Neuron (in vitro differentiated cells): ENCODE measurements around the gene RXYLT1.
"Not testable (repeated sequence)": the region's sequence is repeated elsewhere in the genome, so short reads cannot be mapped to it uniquely, and the experiment has no call there.

Experiments
- H2AFZ ChIP-seq: one replicate; pipeline ENCODE4 v1.6.1; 2013; ENCODE audit warnings: low read depth, mild to moderate bottlenecking, inconsistent platforms, low read length, moderate library complexity
- H3K27me3 ChIP-seq: one replicate; pipeline ENCODE4 v1.6.1; 2013; ENCODE audit warnings: low read length; ENCODE audit not compliant: insufficient read depth
- H3K36me3 ChIP-seq: one replicate; pipeline ENCODE4 v1.6.1; 2013; ENCODE audit warnings: low read length; ENCODE audit not compliant: insufficient read depth
- H3K4me1 ChIP-seq: one replicate; pipeline ENCODE4 v1.6.1; 2013; ENCODE audit warnings: low read length; ENCODE audit not compliant: insufficient read depth
- H3K4me3 ChIP-seq: 2 replicates; pipeline ENCODE4 v1.5.1; 2013; ENCODE audit warnings: mild to moderate bottlenecking, low read length, moderate library complexity
- H3K9me3 ChIP-seq: one replicate; pipeline ENCODE4 v1.6.1; 2013; ENCODE audit warnings: low read length

Gene RXYLT1

GRCh38 chr12:63841011-63841410, 61.3 kb downstream of the RXYLT1 start:
- Histone ChIP-seq H3K9me3 (no peaks in the 10 kb centered on the region), H3K36me3 (no peaks in the 10 kb centered on the region), H2AFZ (no peak overlapping the region), H3K4me3 (no peak overlapping the region), H3K27me3 (no peaks in the 10 kb centered on the region), H3K4me1 (peaks cover 15% of the 10 kb centered on the region)

GRCh38 chr12:63841571-63841970, 61.9 kb downstream of the RXYLT1 start:
- H2AFZ ChIP-seq: no peak overlapping the region
- H3K9me3 ChIP-seq: no peaks in the 10 kb centered on the region
- peaks cover 12% of the 10 kb centered on the region for H3K4me1 ChIP-seq
- H3K27me3 ChIP-seq: no peaks in the 10 kb centered on the region
- H3K36me3 ChIP-seq: no peaks in the 10 kb centered on the region
- no peak overlapping the region for H3K4me3 ChIP-seq

GRCh38 chr12:63842750-63843149, 63.0 kb downstream of the RXYLT1 start:
- not testable (repeated sequence) for H3K27me3 ChIP-seq, H3K36me3 ChIP-seq, H3K9me3 ChIP-seq, H2AFZ ChIP-seq
- Histone ChIP-seq H3K4me3 (peak overlapping the region; percentile 82), H3K4me1 (peaks cover 11% of the 10 kb centered on the region)

GRCh38 chr12:63843254-63843720, 63.6 kb downstream of the RXYLT1 start:
- no peaks in the 10 kb centered on the region for H3K27me3 ChIP-seq
- H2AFZ ChIP-seq: peak overlapping the region; percentile 94

GRCh38 chr12:63843721-63844390, 64.1 kb downstream of the RXYLT1 start:
- H3K9me3 ChIP-seq: no peaks in the 10 kb centered on the region
- H3K36me3 ChIP-seq: no peaks in the 10 kb centered on the region
- peaks cover 14% of the 10 kb centered on the region for H3K4me1 ChIP-seq
- H3K4me3 ChIP-seq: peak overlapping the region; percentile 82
- no peaks in the 10 kb centered on the region for H3K27me3 ChIP-seq
- H2AFZ ChIP-seq: peak overlapping the region; percentile 94

More at GRCh38 chr12:63843254-63843720, 63.6 kb downstream of the RXYLT1 start:
- no peaks in the 10 kb centered on the region for H3K36me3 ChIP-seq
- no peaks in the 10 kb centered on the region for H3K9me3 ChIP-seq
- peak overlapping the region; percentile 82 for H3K4me3 ChIP-seq
- peaks cover 11% of the 10 kb centered on the region for H3K4me1 ChIP-seq

- Histone ChIP-seq H3K27me3 (no peaks in the 10 kb centered on the region), H3K4me3 (peak within 1 kb of the TSS; percentile 82), H3K36me3 (no peaks in the 10 kb centered on the region), H3K9me3 (no peaks in the 10 kb centered on the region), H3K4me1 (peaks cover 18% of the 10 kb centered on the region), H2AFZ (peak within 1 kb of the TSS; percentile 94)
Observed at GRCh38 chr12:63844391-63845341, 65.0 kb downstream of the RXYLT1 start, which contains the start of gene SRGAP1. Gene SRGAP1 (plus strand): TSS chr12:63844700. CDS start chr12:63844817, 117 bp downstream.

GRCh38 chr12:63845726-63846125, 66.0 kb downstream of the RXYLT1 start:
- no peaks in the 10 kb centered on the region for H3K27me3 ChIP-seq
- no peaks in the 10 kb centered on the region for H3K36me3 ChIP-seq
- no peaks in the 10 kb centered on the region for H3K9me3 ChIP-seq
- H2AFZ ChIP-seq: no peak overlapping the region
- peaks cover 23% of the 10 kb centered on the region for H3K4me1 ChIP-seq
- peak overlapping the region; percentile 82 for H3K4me3 ChIP-seq

GRCh38 chr12:63846238-63846967, 66.7 kb downstream of the RXYLT1 start:
- no peaks in the 10 kb centered on the region for H3K27me3 ChIP-seq
- H3K4me1 ChIP-seq: peaks cover 23% of the 10 kb centered on the region
- H3K36me3 ChIP-seq: no peaks in the 10 kb centered on the region
- no peaks in the 10 kb centered on the region for H3K9me3 ChIP-seq
- peak overlapping the region; percentile 82 for H3K4me3 ChIP-seq
- H2AFZ ChIP-seq: no peak overlapping the region

GRCh38 chr12:63848450-63848849, 68.7 kb downstream of the RXYLT1 start:
- Histone ChIP-seq H2AFZ (no peak overlapping the region), H3K27me3 (no peaks in the 10 kb centered on the region), H3K4me3 (no peak overlapping the region), H3K9me3 (no peaks in the 10 kb centered on the region), H3K4me1 (peaks cover 20% of the 10 kb centered on the region), H3K36me3 (peaks cover 5% of the 10 kb centered on the region)

GRCh38 chr12:63849106-63849620, 69.5 kb downstream of the RXYLT1 start:
- Histone ChIP-seq H2AFZ (no peak overlapping the region), H3K4me1 (peaks cover 20% of the 10 kb centered on the region), H3K4me3 (no peak overlapping the region), H3K27me3 (no peaks in the 10 kb centered on the region), H3K36me3 (peaks cover 5% of the 10 kb centered on the region), H3K9me3 (no peaks in the 10 kb centered on the region)

- H3K4me1 ChIP-seq: peaks cover 20% of the 10 kb centered on the region
- peaks cover 5% of the 10 kb centered on the region for H3K36me3 ChIP-seq
- no peaks in the 10 kb centered on the region for H3K27me3 ChIP-seq
- no peak overlapping the region for H2AFZ ChIP-seq
- no peak overlapping the region for H3K4me3 ChIP-seq
- H3K9me3 ChIP-seq: no peaks in the 10 kb centered on the region
Observed at GRCh38 chr12:63849641-63850040, 69.9 kb downstream of the RXYLT1 start.

- H3K36me3 ChIP-seq: peaks cover 7% of the 10 kb centered on the region
- H3K4me1 ChIP-seq: peaks cover 9% of the 10 kb centered on the region
- no peaks in the 10 kb centered on the region for H3K9me3 ChIP-seq
- no peak overlapping the region for H3K4me3 ChIP-seq
- H2AFZ ChIP-seq: no peak overlapping the region
- H3K27me3 ChIP-seq: no peaks in the 10 kb centered on the region
Observed at GRCh38 chr12:63853978-63854377, 74.3 kb downstream of the RXYLT1 start.
